Glutamatergic neuron (in vitro differentiated cells): ENCODE results near the gene SHROOM3. TPM values are rescaled to one million over a fixed set of nuclear protein-coding genes. Genes with fewer than 3 reads are reported as not detected.
A peak's percentile ranks its signal among the peaks of the same experiment; 100 is the strongest.

Source experiments
- DNase-seq: peaks from one replicate; pipeline ENCODE4 v3.0.0; 2022
- H3K27ac Mint-ChIP-seq: one replicate; pipeline ENCODE4 v1.8.0; 2020; ENCODE audit warnings: mild to moderate bottlenecking, mixed read lengths, inconsistent platforms; ENCODE audit not compliant: unreplicated experiment
- H3K27me3 Mint-ChIP-seq: one replicate; pipeline ENCODE4 v1.8.0; 2020; ENCODE audit warnings: mild to moderate bottlenecking, moderate library complexity, mixed read lengths, inconsistent platforms; ENCODE audit not compliant: unreplicated experiment
- H3K36me3 Mint-ChIP-seq: one replicate; pipeline ENCODE4 v1.8.0; 2020; ENCODE audit warnings: mild to moderate bottlenecking, mixed read lengths, inconsistent platforms; ENCODE audit not compliant: unreplicated experiment
- H3K4me1 Mint-ChIP-seq: one replicate; pipeline ENCODE4 v1.8.0; 2020; ENCODE audit warnings: mild to moderate bottlenecking, low read depth, mixed read lengths, inconsistent platforms; ENCODE audit not compliant: unreplicated experiment
- H3K4me3 Mint-ChIP-seq: one replicate; pipeline ENCODE4 v1.8.0; 2020; ENCODE audit warnings: mild to moderate bottlenecking, mixed read lengths, inconsistent platforms; ENCODE audit not compliant: unreplicated experiment
- H3K9me3 Mint-ChIP-seq: one replicate; pipeline ENCODE4 v1.8.0; 2020; ENCODE audit warnings: mild to moderate bottlenecking, moderate library complexity, mixed read lengths, inconsistent platforms; ENCODE audit not compliant: unreplicated experiment
- CTCF ChIP-seq: fragments of 200-600 bp; sonication (generic); IDR thresholded peaks from one replicate; pipeline ENCODE4 v1.5.0; 2021; ENCODE audit not compliant: partially characterized antibody, unreplicated experiment
- total RNA-seq: library from RNA; stranded (reverse); fragmentation: NEBNext Ultra II Directional; extraction: Animal tissue kit (Norgen Biotek cat#: 25700); gene quantifications from one replicate; pipeline ENCODE4 v1.2.1, GENCODE V29; 2021; ENCODE audit not compliant: unreplicated experiment

SHROOM3 gene
- total RNA-seq, 1 donor from 2014 or later, result 1.9 TPM

GRCh38 chr4:76549765-76550164 is 114.7 kb downstream of the SHROOM3 start:
- Mint-ChIP-seq H3K4me3 (no peak overlapping the region), H3K36me3 (no peaks in the 10 kb centered on the region), H3K27me3 (no peaks in the 10 kb centered on the region), H3K9me3 (no peaks in the 10 kb centered on the region), H3K4me1 (no peaks in the 10 kb centered on the region), H3K27ac (no peak overlapping the region)
- no peak for DNase-seq
- TF ChIP-seq CTCF, result no peak

GRCh38 chr4:76550966-76551780 is 116.1 kb downstream of the SHROOM3 start:
- no peaks in the 10 kb centered on the region for H3K9me3 Mint-ChIP-seq
- no peak overlapping the region for H3K4me3 Mint-ChIP-seq
- TF ChIP-seq CTCF, result no peak
- H3K4me1 Mint-ChIP-seq, result no peaks in the 10 kb centered on the region
- no peak for DNase-seq
- H3K36me3 Mint-ChIP-seq, result no peaks in the 10 kb centered on the region
- no peak overlapping the region for H3K27ac Mint-ChIP-seq
- H3K27me3 Mint-ChIP-seq, result no peaks in the 10 kb centered on the region

- Mint-ChIP-seq H3K4me3 (no peak overlapping the region), H3K4me1 (peaks cover 17% of the 10 kb centered on the region), H3K27ac (no peak overlapping the region), H3K36me3 (no peaks in the 10 kb centered on the region), H3K9me3 (peaks cover 2% of the 10 kb centered on the region), H3K27me3 (no peaks in the 10 kb centered on the region)
- TF ChIP-seq CTCF, result no peak
- DNase-seq, result no peak
These were observed 119.6 kb downstream of the SHROOM3 start for GRCh38 chr4:76554630-76555029.

GRCh38 chr4:76556452-76556851 is 121.4 kb downstream of the SHROOM3 start:
- Mint-ChIP-seq H3K4me1 (peaks cover 25% of the 10 kb centered on the region), H3K27ac (no peak overlapping the region), H3K36me3 (no peaks in the 10 kb centered on the region), H3K9me3 (peaks cover 2% of the 10 kb centered on the region), H3K4me3 (no peak overlapping the region), H3K27me3 (no peaks in the 10 kb centered on the region)
- DNase-seq, result no peak
- TF ChIP-seq CTCF, result no peak

- Mint-ChIP-seq H3K27ac (no peak overlapping the region), H3K36me3 (no peaks in the 10 kb centered on the region), H3K4me1 (peaks cover 30% of the 10 kb centered on the region), H3K27me3 (no peaks in the 10 kb centered on the region), H3K9me3 (peaks cover 2% of the 10 kb centered on the region), H3K4me3 (peak overlapping the region; percentile 7)
- TF ChIP-seq CTCF, result no peak
- peak; percentile 50 for DNase-seq
These were observed 123.6 kb downstream of the SHROOM3 start for GRCh38 chr4:76558396-76559235.
